NCI-H1092 treated with DMSO at 0.1 percent for 48 hours (cell line): ENCODE results near the gene HOMER3.

Experiments used
- DNase-seq: peaks from one replicate; lab custom pipeline; 2025; lab: John Stamatoyannopoulos, UW

HOMER3 gene

GRCh38 chr19:18940769-18941627 lies at the start of gene HOMER3:
TSS of gene HOMER3 (minus strand) at chr19:18941217. CDS start at chr19:18938982, 2,235 bp downstream.
- peak; percentile 40 for DNase-seq

- no peak for DNase-seq
Measured at GRCh38 chr19:18990128-18990708, 49.2 kb upstream of the HOMER3 start.

GRCh38 chr19:18989316-18989715 lies 48.3 kb upstream of the HOMER3 start:
- no peak for DNase-seq

GRCh38 chr19:18987456-18987855 lies 46.4 kb upstream of the HOMER3 start:
- DNase-seq = no peak

- no peak for DNase-seq
Measured at GRCh38 chr19:18985257-18985656, 44.2 kb upstream of the HOMER3 start.

- no peak for DNase-seq
Measured at GRCh38 chr19:18984251-18984650, 43.2 kb upstream of the HOMER3 start.

- DNase-seq = no peak
Measured at GRCh38 chr19:18982669-18983068, 41.7 kb upstream of the HOMER3 start.

GRCh38 chr19:18980432-18981020 lies 39.5 kb upstream of the HOMER3 start:
- no peak for DNase-seq

- DNase-seq = no peak
Measured at GRCh38 chr19:18978616-18979015, 37.6 kb upstream of the HOMER3 start.

GRCh38 chr19:18975869-18976268 lies 34.9 kb upstream of the HOMER3 start:
- DNase-seq = no peak

- no peak for DNase-seq
Measured at GRCh38 chr19:18975011-18975410, 34.0 kb upstream of the HOMER3 start.

GRCh38 chr19:18972851-18973250 lies 31.8 kb upstream of the HOMER3 start:
- no peak for DNase-seq

- DNase-seq = no peak
Measured at GRCh38 chr19:18972301-18972811, 31.3 kb upstream of the HOMER3 start.

- no peak for DNase-seq
Measured at GRCh38 chr19:18969931-18970659, 29.1 kb upstream of the HOMER3 start.

- DNase-seq = no peak
Measured at GRCh38 chr19:18967358-18968146, 26.5 kb upstream of the HOMER3 start.

GRCh38 chr19:18966307-18966706 lies 25.3 kb upstream of the HOMER3 start:
- no peak for DNase-seq

- no peak for DNase-seq
Measured at GRCh38 chr19:18964121-18964520, 23.1 kb upstream of the HOMER3 start.

- no peak for DNase-seq
Measured at GRCh38 chr19:18961767-18962620, 21.0 kb upstream of the HOMER3 start.

GRCh38 chr19:18960370-18960769 lies 19.4 kb upstream of the HOMER3 start:
- DNase-seq = no peak

GRCh38 chr19:18955042-18955441 lies 14.0 kb upstream of the HOMER3 start:
- no peak for DNase-seq
